MCF 10A (cell line): ENCODE measurements around the gene CD244. TPM values are rescaled to one million over a fixed set of nuclear protein-coding genes. Genes with fewer than 3 reads are reported as not detected.

Experiments used
- BruUV-seq: library from RNA; stranded (reverse); fragments of 400-500 nt; replicated peaks from 2 replicates; lab custom pipeline; 2021; lab: Mats Ljungman, UMichigan
- CTCF ChIA-PET: fragments of 300-600 bp; sonication (Branson Sonifier 250); formaldehyde crosslinking; extraction: SDS; loops from one replicate; lab custom pipeline; 2021; ENCODE audit warnings: antibody characterized with exemption, inconsistent platforms; lab: Yijun Ruan, JAX
- POLR2A ChIA-PET: fragments of 300-600, 350-650 bp; sonication (Branson Sonifier 250); formaldehyde crosslinking; extraction: SDS; loops from one replicate; lab custom pipeline; 2020; ENCODE audit warnings: antibody characterized with exemption, inconsistent platforms; lab: Yijun Ruan, JAX
- DNase-seq: peaks from one replicate; pipeline ENCODE4 v3.0.0-alpha.2; 2018; ENCODE audit not compliant: unreplicated experiment
- H3K27ac Mint-ChIP-seq: one replicate; pipeline ENCODE4 v1.8.0; 2022; ENCODE audit warnings: mild to moderate bottlenecking, low read depth, mixed read lengths; ENCODE audit not compliant: unreplicated experiment
- H3K27me3 Mint-ChIP-seq: one replicate; pipeline ENCODE4 v1.8.0; 2022; ENCODE audit warnings: mixed read lengths; ENCODE audit not compliant: insufficient read depth, unreplicated experiment
- H3K36me3 Mint-ChIP-seq: one replicate; pipeline ENCODE4 v1.8.0; 2022; ENCODE audit warnings: mild to moderate bottlenecking, moderate library complexity, mixed read lengths; ENCODE audit not compliant: insufficient read depth, unreplicated experiment
- H3K4me1 Mint-ChIP-seq: one replicate; pipeline ENCODE4 v1.8.0; 2022; ENCODE audit warnings: mixed read lengths; ENCODE audit not compliant: insufficient read depth, unreplicated experiment
- H3K4me3 Mint-ChIP-seq: one replicate; pipeline ENCODE4 v1.8.0; 2022; ENCODE audit warnings: mild to moderate bottlenecking, moderate library complexity, mixed read lengths; ENCODE audit not compliant: unreplicated experiment
- H3K9me3 Mint-ChIP-seq: one replicate; pipeline ENCODE4 v1.8.0; 2022; ENCODE audit warnings: mixed read lengths; ENCODE audit not compliant: unreplicated experiment
- CTCF ChIP-seq: fragments of 200-600 bp; IDR thresholded peaks from one replicate; pipeline ENCODE4 v1.8.0; 2022; ENCODE audit warnings: antibody characterized with exemption, mild to moderate bottlenecking; ENCODE audit not compliant: unreplicated experiment
- intact Hi-C: fragments of 100-400 bp; cut with micrococcal nuclease; formaldehyde crosslinking; loops from 2 replicates; pipeline ENCODE4 v1.14.1; 2022
- total RNA-seq: library from RNA; stranded (reverse); gene quantifications from 2 replicates; pipeline ENCODE4 v1.2.3, GENCODE V29; 2022

Gene CD244
- total RNA-seq, 1 experiment from 2014 or later = not detected

- no peak for TF ChIP-seq CTCF
- BruUV-seq = no TSS peak
- Mint-ChIP-seq H3K27me3 (no peaks in the 10 kb centered on the region), H3K4me3 (no peak overlapping the region), H3K36me3 (no peaks in the 10 kb centered on the region), H3K27ac (no peak overlapping the region), H3K9me3 (peaks cover 13% of the 10 kb centered on the region), H3K4me1 (peaks cover under 1% of the 10 kb centered on the region)
- intact Hi-C loops = no loop called here
- POLR2A ChIA-PET = interaction anchor here (0.6 kb wide), 1 partner anchor 8 kb away, joined by 3 read pairs; no protein-coding TSS in a partner anchor
- CTCF ChIA-PET = interaction anchor here (0.8 to 1.5 kb wide), 2 partner anchors 9 to 22 kb away, joined by 4 to 7 read pairs; no protein-coding TSS in a partner anchor
- DNase-seq = no peak
Observed at GRCh38 chr1:160807738-160808137, 54.9 kb downstream of the CD244 start.

- Mint-ChIP-seq H3K36me3 (no peaks in the 10 kb centered on the region), H3K4me1 (no peaks in the 10 kb centered on the region), H3K27ac (no peak overlapping the region), H3K9me3 (peaks cover 13% of the 10 kb centered on the region), H3K4me3 (no peak overlapping the region), H3K27me3 (no peaks in the 10 kb centered on the region)
- intact Hi-C loops = no loop called here
- ChIA-PET CTCF (interaction anchor here (0.6 to 1.5 kb wide), 5 partner anchors 9 to 622 kb away, joined by 4 to 7 read pairs (median 4); no protein-coding TSS in a partner anchor), POLR2A (interaction anchor here (1.4 to 1.6 kb wide), 2 partner anchors 9 to 10 kb away, joined by 4 to 5 read pairs; no protein-coding TSS in a partner anchor)
- no TSS peak for BruUV-seq
- no peak for TF ChIP-seq CTCF
- DNase-seq = no peak
Observed at GRCh38 chr1:160807247-160807646, 55.4 kb downstream of the CD244 start.

GRCh38 chr1:160806784-160807183 lies 55.9 kb downstream of the CD244 start:
- H3K9me3 Mint-ChIP-seq = peaks cover 13% of the 10 kb centered on the region
- CTCF ChIA-PET = interaction anchor here (0.6 to 1.5 kb wide), 6 partner anchors 8 to 623 kb away, joined by 4 to 7 read pairs (median 4); no protein-coding TSS in a partner anchor
- no peak for TF ChIP-seq CTCF
- BruUV-seq = no TSS peak
- H3K27me3 Mint-ChIP-seq = no peaks in the 10 kb centered on the region
- intact Hi-C loops = no loop called here
- DNase-seq = no peak
- H3K27ac Mint-ChIP-seq = no peak overlapping the region
- POLR2A ChIA-PET = interaction anchor here (1.4 to 1.6 kb wide), 2 partner anchors 9 to 11 kb away, joined by 4 to 5 read pairs; no protein-coding TSS in a partner anchor
- no peaks in the 10 kb centered on the region for H3K36me3 Mint-ChIP-seq
- H3K4me1 Mint-ChIP-seq = no peaks in the 10 kb centered on the region
- no peak overlapping the region for H3K4me3 Mint-ChIP-seq

- Mint-ChIP-seq H3K4me1 (no peaks in the 10 kb centered on the region), H3K27ac (no peak overlapping the region), H3K36me3 (no peaks in the 10 kb centered on the region), H3K27me3 (no peaks in the 10 kb centered on the region), H3K4me3 (no peak overlapping the region), H3K9me3 (peaks cover 13% of the 10 kb centered on the region)
- BruUV-seq = no TSS peak
- DNase-seq = no peak
- POLR2A ChIA-PET = interaction anchor here (1.4 to 1.6 kb wide), 2 partner anchors 8 to 11 kb away, joined by 4 to 5 read pairs; no protein-coding TSS in a partner anchor
- CTCF ChIA-PET = interaction anchor here (0.6 to 1.5 kb wide), 6 partner anchors 8 to 184 kb away, joined by 3 to 7 read pairs (median 4); no protein-coding TSS in a partner anchor
- TF ChIP-seq CTCF = no peak
- intact Hi-C loops = no loop called here
Observed at GRCh38 chr1:160806109-160806665, 56.5 kb downstream of the CD244 start.
